Body of pancreas (tissue), 4 donors: Measurements from ENCODE around the gene LDLRAD4.

Source experiments
- CTCF ChIP-seq, 7 experiments: fragments of 450-650 bp in 4 of 7; fragments of 200-600 bp in 3 of 7; sonication (generic) in 3 of 7; IDR thresholded peaks; one replicate each; pipeline ENCODE4 v1.5.1; 2016 to 2019; ENCODE audit warnings: antibody characterized with exemption in 7 of 7
- POLR2A ChIP-seq, 3 donors: fragments of 450-650 bp; IDR thresholded peaks; one replicate each; pipeline ENCODE4 v1.6.1; 2016; ENCODE audit warnings: antibody characterized with exemption in 3 of 3, mild to moderate bottlenecking in 2 of 3

DNA sequence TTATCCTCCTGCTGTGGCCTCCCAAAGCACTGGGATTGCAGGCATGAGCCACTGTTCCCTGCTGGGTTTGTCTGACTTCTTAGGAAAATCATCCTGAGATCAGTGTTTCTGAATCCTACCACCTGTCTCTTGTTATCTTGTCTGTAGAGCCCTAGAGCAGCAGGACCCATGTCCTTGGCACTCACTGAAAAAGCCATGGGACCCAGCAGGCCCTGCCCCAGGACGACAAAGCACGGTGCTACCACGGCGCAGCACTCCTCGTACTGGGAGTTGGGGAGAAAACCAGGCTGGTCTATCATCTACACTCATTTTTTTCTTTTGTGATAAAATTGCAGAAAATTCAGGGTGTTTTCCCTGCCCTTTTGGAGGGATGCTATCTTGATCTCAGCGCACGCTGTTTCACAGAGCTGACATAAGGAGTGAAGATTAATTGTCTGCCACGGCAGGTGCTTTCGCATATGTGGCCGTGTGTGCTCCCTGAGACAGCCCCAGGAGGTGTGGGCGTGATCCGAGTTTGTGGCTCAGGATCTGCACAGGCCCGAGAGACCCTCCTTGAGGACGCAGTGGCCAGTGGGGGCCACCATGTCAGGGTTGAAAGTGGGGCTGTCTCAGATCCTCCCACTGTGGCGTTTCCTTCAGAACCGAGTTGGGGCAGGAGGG is 179.1 kb downstream of the LDLRAD4 start:
- TF ChIP-seq CTCF (IDR thresholded peaks at IDR 0.05) (no peak), POLR2A (IDR thresholded peaks at IDR 0.05) (no peak)
